T-helper 1 cell (primary cell): ENCODE results near the gene SLC22A12.
"Not testable (repeated sequence)": the region's sequence is repeated elsewhere in the genome, so short reads cannot be mapped to it uniquely, and the experiment has no call there.

Source experiments
- DNase-seq, 5 donors: peaks; one replicate each; pipeline ENCODE4 v3.0.0-alpha.2; 2012 to 2020
- total RNA-seq, 4 donors: gene quantifications; one replicate each; lab custom pipeline; 2026; lab: John Stamatoyannopoulos, UW

SLC22A12 gene
- 0 reads per million in 4 donors for total RNA-seq

- no peak for DNase-seq
Observed at GRCh38 chr11:64590763-64591221, at the start of gene SLC22A12. Gene SLC22A12, plus strand, starts transcription at chr11:64591220. Its CDS starts 337 bp downstream, at chr11:64591557.

GRCh38 chr11:64542172-64543125 is 48.6 kb upstream of the SLC22A12 start:
- DNase-seq, result no peak

GRCh38 chr11:64543818-64544217 is 47.2 kb upstream of the SLC22A12 start:
- no peak for DNase-seq

- DNase-seq, result no peak
Observed at GRCh38 chr11:64544616-64545296, 46.3 kb upstream of the SLC22A12 start.

GRCh38 chr11:64545619-64546018 is 45.4 kb upstream of the SLC22A12 start:
- no peak for DNase-seq

GRCh38 chr11:64546176-64546575 is 44.8 kb upstream of the SLC22A12 start:
- DNase-seq, result no peak

- DNase-seq, result no peak
Observed at GRCh38 chr11:64546600-64546999, 44.4 kb upstream of the SLC22A12 start.

GRCh38 chr11:64549969-64550368 is 41.1 kb upstream of the SLC22A12 start:
- no peak for DNase-seq

- DNase-seq, result peak in 4 of 5 donors; percentile 20 to 42 (median 28)
Observed at GRCh38 chr11:64553554-64554201, 37.3 kb upstream of the SLC22A12 start.

GRCh38 chr11:64556044-64556720 is 34.8 kb upstream of the SLC22A12 start:
- no peak for DNase-seq

GRCh38 chr11:64556721-64557250 is 34.2 kb upstream of the SLC22A12 start:
- no peak for DNase-seq

- no peak for DNase-seq
Observed at GRCh38 chr11:64558065-64558745, 32.8 kb upstream of the SLC22A12 start.

GRCh38 chr11:64558869-64559268 is 32.2 kb upstream of the SLC22A12 start:
- no peak for DNase-seq

- DNase-seq, result no peak
Observed at GRCh38 chr11:64559351-64560138, 31.5 kb upstream of the SLC22A12 start.

GRCh38 chr11:64560139-64560771 is 30.8 kb upstream of the SLC22A12 start:
- no peak for DNase-seq

GRCh38 chr11:64560941-64561340 is 30.1 kb upstream of the SLC22A12 start:
- DNase-seq, result no peak

- not testable (repeated sequence) for DNase-seq
Observed at GRCh38 chr11:64561429-64561828, 29.6 kb upstream of the SLC22A12 start.

GRCh38 chr11:64561984-64562722 is 28.9 kb upstream of the SLC22A12 start:
- no peak for DNase-seq

GRCh38 chr11:64562723-64563351 is 28.2 kb upstream of the SLC22A12 start:
- DNase-seq, result no peak
